MM.1S (cell line): ENCODE data around the gene TAS2R39.

Experiments
- DNase-seq: peaks from one replicate; pipeline ENCODE4 v3.0.0-alpha.2; 2015
- H2AFZ ChIP-seq: fragments of 300-600 bp; sonication (generic); 2 replicates; pipeline ENCODE4 v1.6.0; 2016; ENCODE audit warnings: antibody characterized with exemption, low read length
- H3F3A ChIP-seq: fragments of 300-600 bp; sonication (generic); 2 replicates; pipeline ENCODE4 v1.6.1; 2016; ENCODE audit warnings: mild to moderate bottlenecking, antibody characterized with exemption, low read length, moderate library complexity, mixed read lengths; ENCODE audit not compliant: insufficient read depth
- H3K27ac ChIP-seq: fragments of 300-600 bp; sonication (generic); 2 replicates; pipeline ENCODE4 v1.5.1; 2016; ENCODE audit warnings: mild to moderate bottlenecking, low read length
- H3K27me3 ChIP-seq: fragments of 300-600 bp; sonication (generic); replicated peaks from 2 replicates; pipeline ENCODE4 v1.6.0; 2016; ENCODE audit warnings: low read length; ENCODE audit not compliant: insufficient read depth
- H3K36me3 ChIP-seq: fragments of 300-600 bp; sonication (generic); replicated peaks from 2 replicates; pipeline ENCODE4 v1.6.1; 2016; ENCODE audit warnings: mild to moderate bottlenecking, low read length, mixed read lengths; ENCODE audit not compliant: insufficient read depth
- H3K4me1 ChIP-seq: fragments of 300-600 bp; sonication (generic); 2 replicates; pipeline ENCODE4 v1.6.1; 2016; ENCODE audit warnings: low read length, mixed read lengths
- H3K4me2 ChIP-seq: fragments of 300-600 bp; sonication (generic); 2 replicates; pipeline ENCODE4 v1.6.0; 2016; ENCODE audit warnings: low read depth, low read length
- H3K4me3 ChIP-seq: fragments of 300-600 bp; sonication (generic); 2 replicates; pipeline ENCODE4 v1.5.1; 2016; ENCODE audit warnings: low read length, mixed read lengths
- H3K79me2 ChIP-seq: fragments of 300-600 bp; sonication (generic); 2 replicates; pipeline ENCODE4 v1.6.1; 2016; ENCODE audit warnings: mixed run types, low read length, mixed read lengths
- H3K9ac ChIP-seq: fragments of 300-600 bp; sonication (generic); 2 replicates; pipeline ENCODE4 v1.6.1; 2016; ENCODE audit warnings: low read length, mixed read lengths
- H3K9me2 ChIP-seq: fragments of 300-600 bp; sonication (generic); replicated peaks from 2 replicates; pipeline ENCODE4 v1.6.1; 2016; ENCODE audit warnings: mild to moderate bottlenecking, low read length, mixed read lengths; ENCODE audit not compliant: insufficient read depth
- H3K9me3 ChIP-seq: fragments of 300-600 bp; sonication (generic); replicated peaks from 2 replicates; pipeline ENCODE4 v1.6.1; 2016; ENCODE audit warnings: mild to moderate bottlenecking, low read length, mixed read lengths; ENCODE audit not compliant: insufficient read depth
- H4K20me1 ChIP-seq: fragments of 300-600 bp; sonication (generic); 2 replicates; pipeline ENCODE4 v1.6.1; 2016; ENCODE audit warnings: mild to moderate bottlenecking, low read length, moderate library complexity, mixed read lengths; ENCODE audit not compliant: insufficient read depth
- CTCF ChIP-seq: fragments of 300-600 bp; sonication (generic); IDR thresholded peaks from 2 replicates; pipeline ENCODE4 v1.5.1; 2016; ENCODE audit warnings: antibody characterized with exemption, low read length, mixed read lengths
- EZH2 ChIP-seq: fragments of 300-600 bp; sonication (generic); optimal IDR thresholded peaks from 2 replicates; pipeline ENCODE3; 2017; ENCODE audit warnings: low read depth, mild to moderate bottlenecking, antibody characterized with exemption, low read length, mixed read lengths
- EZH2phosphoT487 ChIP-seq: fragments of 300-600 bp; sonication (generic); IDR thresholded peaks from 2 replicates; pipeline ENCODE4 v1.6.1; 2018; ENCODE audit warnings: antibody characterized with exemption, low read length

The TAS2R39 gene

GRCh38 chr7:143183024-143183423 lies at the start of gene TAS2R39:
Gene TAS2R39 (plus strand): TSS chr7:143183419. CDS start chr7:143183419, 0 bp downstream.
- H3K4me2 ChIP-seq = no peak within 1 kb of the TSS
- H3K4me3 ChIP-seq = no peak within 1 kb of the TSS
- H3K9ac ChIP-seq = no peak within 1 kb of the TSS
- no peak within 1 kb of the TSS for H2AFZ ChIP-seq
- DNase-seq = no peak
- TF ChIP-seq EZH2 = no peak
- no peak for TF ChIP-seq CTCF
- no peak for TF ChIP-seq EZH2phosphoT487
- H3K36me3 ChIP-seq = no peaks in the 10 kb centered on the region
- no peak within 1 kb of the TSS for H3K27ac ChIP-seq
- no peaks in the 10 kb centered on the region for H4K20me1 ChIP-seq
- no peaks in the 10 kb centered on the region for H3K9me3 ChIP-seq
- no peaks in the 10 kb centered on the region for H3F3A ChIP-seq
- no peaks in the 10 kb centered on the region for H3K79me2 ChIP-seq
- no peaks in the 10 kb centered on the region for H3K27me3 ChIP-seq
- no peaks in the 10 kb centered on the region for H3K4me1 ChIP-seq
- no peaks in the 10 kb centered on the region for H3K9me2 ChIP-seq

- Histone ChIP-seq H3K9me2 (no peaks in the 10 kb centered on the region), H3K9me3 (no peaks in the 10 kb centered on the region), H3K4me1 (0 out of 2 replicates have a peak, but pooled peaks cover under 1% of the 10 kb centered on the region), H4K20me1 (no peaks in the 10 kb centered on the region), H3K4me2 (no peak overlapping the region), H3K27ac (no peak overlapping the region), H2AFZ (no peak overlapping the region), H3K79me2 (no peaks in the 10 kb centered on the region), H3K27me3 (no peaks in the 10 kb centered on the region), H3K9ac (no peak overlapping the region), H3F3A (no peaks in the 10 kb centered on the region), H3K36me3 (no peaks in the 10 kb centered on the region), H3K4me3 (no peak overlapping the region)
- DNase-seq = no peak
- TF ChIP-seq CTCF = no peak
- no peak for TF ChIP-seq EZH2phosphoT487
These were observed 36.1 kb upstream of the TAS2R39 start for GRCh38 chr7:143147070-143147469.

DNA sequence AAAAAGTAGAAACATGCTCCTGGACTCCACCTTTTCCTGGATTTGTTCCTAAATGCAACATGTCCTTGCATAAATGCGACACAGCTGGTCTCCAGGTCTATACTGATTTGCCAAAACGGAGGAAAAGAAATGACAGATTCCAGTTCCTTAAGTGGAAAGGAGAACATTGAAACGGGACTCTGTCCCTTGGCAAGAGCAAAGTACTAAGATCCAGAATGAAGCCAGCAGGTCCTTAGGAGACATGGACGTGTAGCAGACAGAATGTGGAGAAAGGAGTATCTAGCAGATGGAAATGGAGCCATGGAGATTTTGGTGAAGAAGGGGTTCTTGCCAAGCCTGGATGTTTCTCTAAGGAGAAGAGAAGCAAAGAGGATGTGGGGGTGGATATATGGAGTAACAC lies 35.2 kb upstream of the TAS2R39 start:
- 0 out of 2 replicates have a peak, but pooled peaks cover 4% of the 10 kb centered on the region for H3K4me1 ChIP-seq
- no peaks in the 10 kb centered on the region for H3K9me2 ChIP-seq
- H3K9me3 ChIP-seq = no peaks in the 10 kb centered on the region

More for the DNA sequence above, 35.2 kb upstream of the TAS2R39 start:
- Histone ChIP-seq H3F3A (no peaks in the 10 kb centered on the region), H3K27me3 (no peaks in the 10 kb centered on the region), H3K9ac (no peak overlapping the region), H3K27ac (no peak overlapping the region), H3K79me2 (no peaks in the 10 kb centered on the region), H4K20me1 (no peaks in the 10 kb centered on the region), H3K4me2 (no peak overlapping the region), H3K36me3 (no peaks in the 10 kb centered on the region), H3K4me3 (no peak overlapping the region), H2AFZ (no peak overlapping the region)
- no peak for DNase-seq
- TF ChIP-seq CTCF = no peak
- TF ChIP-seq EZH2phosphoT487 = no peak
- no peak for TF ChIP-seq EZH2
